GM12878 (cell line): Measurements from ENCODE around the gene AMBP. TPM values are rescaled to one million over a fixed set of nuclear protein-coding genes. Genes with fewer than 3 reads are reported as not detected.

ENCODE experiments used
- ATAC-seq: fragments of 200-7000 bp; cut with Tn5 transposase; 3 replicates; pipeline ENCODE4 v1.9.1; 2020; ENCODE audit warnings: mild to moderate bottlenecking, moderate library complexity
- BruUV-seq: library from RNA; stranded (reverse); fragments of 400-500 nt; replicated peaks from 2 replicates; lab custom pipeline; 2021; lab: Mats Ljungman, UMichigan
- CTCF ChIA-PET: fragments of 300-600 bp; sonication (Branson Sonifier 250); formaldehyde crosslinking; extraction: SDS; loops from one replicate; lab custom pipeline; 2021; ENCODE audit warnings: inconsistent platforms; lab: Yijun Ruan, JAX
- POLR2A ChIA-PET: fragments of 350-600 bp; formaldehyde crosslinking; extraction: SDS; loops from one replicate; lab custom pipeline; 2021; ENCODE audit warnings: inconsistent platforms; lab: Charles Lee
- RAD21 ChIA-PET: fragments of 300-600 bp; sonication (Branson Sonifier 250); formaldehyde crosslinking; loops from one replicate; lab custom pipeline; 2023; ENCODE audit warnings: antibody characterized with exemption; ENCODE audit not compliant: unreplicated experiment; lab: Charles Lee
- SMC1A ChIA-PET: fragments of 300-600 bp; sonication (Branson Sonifier 250); formaldehyde crosslinking; loops from one replicate; lab custom pipeline; 2023; ENCODE audit not compliant: unreplicated experiment, uncharacterized antibody; lab: Charles Lee
- DNase-seq: peaks from one replicate; pipeline ENCODE4 v3.0.0-alpha.2; 2011; ENCODE audit warnings: low read depth, low spot score
- FAIRE-seq: peaks from 3 replicates; lab custom pipeline; 2011; peaks lifted over from hg19 to GRCh38; lab: Jason Lieb, UNC
- H2AFZ ChIP-seq: 2 replicates; pipeline ENCODE4 v1.6.0; 2011; ENCODE audit warnings: low read depth, low read length, control low read depth; ENCODE audit not compliant: control insufficient read depth
- H3K27ac ChIP-seq: 2 replicates; pipeline ENCODE4 v1.5.1; 2011; ENCODE audit warnings: control low read depth; ENCODE audit not compliant: control insufficient read depth, insufficient read depth
- H3K27me3 ChIP-seq, 2 experiments: replicated peaks in 1 of 2; 2 replicates each; pipeline versions ENCODE4 v1.6.0 to v1.6.1; 2011; ENCODE audit warnings: low read length in 1 of 2; ENCODE audit not compliant: control insufficient read depth in 2 of 2, insufficient read depth in 2 of 2
- H3K36me3 ChIP-seq, 2 experiments: 2 replicates each; pipeline ENCODE4 v1.5.1; 2011; ENCODE audit warnings: low read length in 1 of 2; ENCODE audit not compliant: control insufficient read depth in 2 of 2, insufficient read depth in 2 of 2
- H3K4me1 ChIP-seq: 2 replicates; pipeline ENCODE4 v1.6.1; 2011; ENCODE audit warnings: mild to moderate bottlenecking, low read length, moderate library complexity, mixed read lengths; ENCODE audit not compliant: control insufficient read depth, insufficient read depth
- H3K4me2 ChIP-seq: 2 replicates; pipeline ENCODE4 v1.6.0; 2011; ENCODE audit warnings: control low read depth; ENCODE audit not compliant: control insufficient read depth, insufficient read depth
- H3K4me3 ChIP-seq: fragments of 200-600 bp; sonication (generic); 2 replicates; pipeline ENCODE4 v1.5.1; 2016
- H3K79me2 ChIP-seq: 2 replicates; pipeline ENCODE4 v1.6.0; 2011; ENCODE audit warnings: low read length; ENCODE audit not compliant: control insufficient read depth, insufficient read depth
- H3K9ac ChIP-seq: 2 replicates; pipeline ENCODE4 v1.8.0; 2011; ENCODE audit warnings: low read length, control low read depth, mixed read lengths; ENCODE audit not compliant: control insufficient read depth, insufficient read depth
- H3K9me3 ChIP-seq: replicated peaks from 3 replicates; pipeline ENCODE4 v1.5.1; 2011; ENCODE audit warnings: mild to moderate bottlenecking, low read length; ENCODE audit not compliant: control insufficient read depth, insufficient read depth
- H4K20me1 ChIP-seq: 2 replicates; pipeline ENCODE4 v1.6.0; 2011; ENCODE audit not compliant: control insufficient read depth, insufficient read depth
- HDAC6 ChIP-seq: fragments of 200-600 bp; sonication (generic); IDR thresholded peaks from one replicate; pipeline ENCODE4 v1.8.0; 2017; ENCODE audit warnings: antibody characterized with exemption; ENCODE audit not compliant: unreplicated experiment
- POLR2AphosphoS2 ChIP-seq: IDR thresholded peaks from 2 replicates; pipeline ENCODE4 v1.6.1; 2011; ENCODE audit warnings: low read depth, mild to moderate bottlenecking, low read length, improper control_type of control experiment, moderate library complexity
- POLR2AphosphoS5 ChIP-seq: IDR thresholded peaks from 2 replicates; pipeline ENCODE4 v1.6.1; 2011; ENCODE audit warnings: mild to moderate bottlenecking, low read length, inconsistent platforms
- STAT1 ChIP-seq: fragments of 450-650 bp; conservative IDR thresholded peaks from 2 replicates; pipeline ENCODE4 v1.6.1; 2014; ENCODE audit warnings: antibody characterized with exemption, mild to moderate bottlenecking
- WGBS: methylation state at CpG from one replicate; pipeline ENCODE4 v1.1.6; 2016; ENCODE audit warnings: low lambda C conversion rate; ENCODE audit not compliant: insufficient replicate concordance, insufficient coverage; ENCODE audit errors: missing lambda C conversion rate; 5-methylcytosine and 5-hydroxymethylcytosine counted together
- in situ Hi-C: fragments of 300-500 bp; cut with MboI; formaldehyde crosslinking; loops from 9 replicates; pipeline ENCODE4 v1.14.3; 2018; ENCODE audit warnings: mixed read lengths
- intact Hi-C: fragments of 100-400 bp; cut with micrococcal nuclease; formaldehyde crosslinking; loops from one replicate; pipeline ENCODE4 v1.14.2; 2022; ENCODE audit not compliant: unreplicated experiment
- polyA plus RNA-seq, 11 experiments: library from polyadenylated mRNA; depleted of rRNA in 4 of 11; unstranded in 6 of 11; stranded (reverse) in 5 of 11; fragments of >200 nt; fragmentation: Nextera tagmentation in 4 of 11; fragmentation: Illumina TruSeq in 1 of 11; extraction: Ambion mirVana in 4 of 11; extraction: Trizol in 1 of 11; gene quantifications; 1 replicate in 1 of 11; 2 replicates in 10 of 11; pipeline versions ENCODE4 v1.2.1 to v1.2.3, GENCODE V29; 2011 to 2016; ENCODE audit warnings: inconsistent platforms in 2 of 11, missing spikeins in 2 of 11, low read depth in 1 of 11
- total RNA-seq, 4 experiments: library from RNA; depleted of rRNA in 3 of 4; stranded (reverse); fragments of >200 nt in 3 of 4; fragmentation: Illumina TruSeq in 1 of 4; extraction: Trizol in 1 of 4; gene quantifications; 2 replicates each; pipeline versions ENCODE4 v1.2.1 to v1.2.3, GENCODE V29; 2013 to 2021
- TF ChIP-seq, protein P1 (sequence below): fragments of 450-650 bp; IDR thresholded peaks from 2 replicates; pipeline ENCODE4 v1.6.1; 2017; ENCODE audit warnings: low read depth, mild to moderate bottlenecking, moderate library complexity
- TF ChIP-seq, protein P2 (sequence below): fragments of 450-650 bp; IDR thresholded peaks from 2 replicates; pipeline ENCODE4 v1.6.1; 2016; ENCODE audit warnings: mild to moderate bottlenecking
- TF ChIP-seq, protein P3 (sequence below): fragments of 450-650 bp; IDR thresholded peaks from 2 replicates; pipeline ENCODE4 v1.6.1; 2017; ENCODE audit warnings: antibody characterized with exemption, mild to moderate bottlenecking, moderate library complexity
- TF ChIP-seq, protein P4 (sequence below): fragments of 450-650 bp; IDR thresholded peaks from 2 replicates; pipeline ENCODE4 v1.6.1; 2016; ENCODE audit warnings: mild to moderate bottlenecking
- TF ChIP-seq, protein P5 (sequence below): fragments of 450-650 bp; IDR thresholded peaks from 2 replicates; pipeline ENCODE4 v1.6.1; 2018; ENCODE audit warnings: mild to moderate bottlenecking, low read depth, moderate library complexity; ENCODE audit not compliant: partially characterized antibody

AMBP gene
- total and polyA plus RNA-seq, 10 of the 15 experiments (the other 5 are each of a cell fraction or from before 2014, with no cell fraction given): 0.11 to 2.3 (median 0.18) TPM; not detected in 7

DNA sequence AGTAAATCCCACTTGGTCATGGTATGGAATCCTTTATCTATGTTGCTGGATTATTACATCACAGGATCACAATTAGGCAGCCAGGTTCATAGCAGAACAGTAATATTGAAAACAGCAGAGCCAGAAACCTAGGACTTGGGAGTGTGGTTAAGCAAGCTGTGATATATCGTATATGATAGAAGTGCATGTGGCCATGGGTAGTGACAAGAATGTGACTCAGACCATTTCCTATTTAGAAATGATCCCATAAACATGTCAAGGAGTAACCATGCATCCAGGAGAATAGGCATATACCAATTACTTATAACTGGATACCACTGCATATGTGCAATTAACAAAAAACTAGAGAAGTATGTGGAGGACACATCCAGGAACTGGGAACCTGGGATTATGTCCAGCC, 31.2 kb downstream of the AMBP start (continued):
- TF ChIP-seq, protein P1, sequence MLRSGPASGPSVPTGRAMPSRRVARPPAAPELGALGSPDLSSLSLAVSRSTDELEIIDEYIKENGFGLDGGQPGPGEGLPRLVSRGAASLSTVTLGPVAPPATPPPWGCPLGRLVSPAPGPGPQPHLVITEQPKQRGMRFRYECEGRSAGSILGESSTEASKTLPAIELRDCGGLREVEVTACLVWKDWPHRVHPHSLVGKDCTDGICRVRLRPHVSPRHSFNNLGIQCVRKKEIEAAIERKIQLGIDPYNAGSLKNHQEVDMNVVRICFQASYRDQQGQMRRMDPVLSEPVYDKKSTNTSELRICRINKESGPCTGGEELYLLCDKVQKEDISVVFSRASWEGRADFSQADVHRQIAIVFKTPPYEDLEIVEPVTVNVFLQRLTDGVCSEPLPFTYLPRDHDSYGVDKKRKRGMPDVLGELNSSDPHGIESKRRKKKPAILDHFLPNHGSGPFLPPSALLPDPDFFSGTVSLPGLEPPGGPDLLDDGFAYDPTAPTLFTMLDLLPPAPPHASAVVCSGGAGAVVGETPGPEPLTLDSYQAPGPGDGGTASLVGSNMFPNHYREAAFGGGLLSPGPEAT: no peak

DNA sequence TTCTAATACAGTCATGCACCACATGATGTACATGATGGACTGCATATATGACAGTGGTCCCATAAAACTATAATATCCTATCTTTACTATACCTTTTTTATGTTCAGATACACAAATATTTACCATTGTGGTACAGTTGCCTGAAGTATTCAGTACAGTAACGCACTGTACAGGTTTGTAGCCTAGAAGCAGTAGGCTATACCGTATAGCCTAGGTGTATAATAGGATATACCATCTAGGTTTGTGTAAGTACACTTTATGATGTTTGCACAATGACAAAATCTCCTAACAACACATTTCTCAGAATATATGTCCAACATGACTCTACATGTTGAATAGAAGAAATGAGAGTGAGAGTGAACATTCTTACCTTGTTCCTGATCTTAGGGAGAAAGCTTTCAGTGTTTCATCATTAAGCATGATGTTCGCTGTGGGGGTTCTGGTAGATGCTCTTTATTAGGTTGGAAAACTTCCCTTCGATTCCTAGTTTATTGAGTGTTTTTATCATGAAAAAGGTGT, 31.8 kb downstream of the AMBP start:
- H3K9ac ChIP-seq: no peak overlapping the region
- WGBS: 34% methylated on average over 4 of the region's 4 CpGs
- no peaks in the 10 kb centered on the region for H3K36me3 ChIP-seq
- no peak overlapping the region for H2AFZ ChIP-seq
- ChIA-PET RAD21 (no interaction called here), SMC1A (interaction anchor here (0.8 kb wide), 1 partner anchor 894 kb away, joined by 3 read pairs; no protein-coding TSS in a partner anchor), CTCF (interaction anchor here (1.3 kb wide), 1 partner anchor 12 kb away, joined by 3 read pairs; no protein-coding TSS in a partner anchor), POLR2A (no interaction called here)
- intact Hi-C loops: no loop called here
- H3K9me3 ChIP-seq: no peaks in the 10 kb centered on the region
- no peak overlapping the region for H3K4me2 ChIP-seq
- peaks cover 0 to 4% of the 10 kb centered on the region in 2 experiments; a peak in 1 of 4 replicates for H3K27me3 ChIP-seq
- no peaks in the 10 kb centered on the region for H4K20me1 ChIP-seq
- H3K79me2 ChIP-seq: no peaks in the 10 kb centered on the region
- H3K4me1 ChIP-seq: no peaks in the 10 kb centered on the region
- no peak for FAIRE-seq
- ATAC-seq: no peak
- BruUV-seq: no TSS peak
- H3K4me3 ChIP-seq: no peak overlapping the region
- in situ Hi-C loops: loop anchor here (25.0 kb wide), 1 partner anchor 584 kb away; the partner anchor contains the start of gene RGS3
- H3K27ac ChIP-seq: no peak overlapping the region
- TF ChIP-seq, protein P2, sequence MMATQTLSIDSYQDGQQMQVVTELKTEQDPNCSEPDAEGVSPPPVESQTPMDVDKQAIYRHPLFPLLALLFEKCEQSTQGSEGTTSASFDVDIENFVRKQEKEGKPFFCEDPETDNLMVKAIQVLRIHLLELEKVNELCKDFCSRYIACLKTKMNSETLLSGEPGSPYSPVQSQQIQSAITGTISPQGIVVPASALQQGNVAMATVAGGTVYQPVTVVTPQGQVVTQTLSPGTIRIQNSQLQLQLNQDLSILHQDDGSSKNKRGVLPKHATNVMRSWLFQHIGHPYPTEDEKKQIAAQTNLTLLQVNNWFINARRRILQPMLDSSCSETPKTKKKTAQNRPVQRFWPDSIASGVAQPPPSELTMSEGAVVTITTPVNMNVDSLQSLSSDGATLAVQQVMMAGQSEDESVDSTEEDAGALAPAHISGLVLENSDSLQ: no peak
- TF ChIP-seq POLR2AphosphoS2: no peak
- TF ChIP-seq STAT1: no peak
- TF ChIP-seq, protein P3, sequence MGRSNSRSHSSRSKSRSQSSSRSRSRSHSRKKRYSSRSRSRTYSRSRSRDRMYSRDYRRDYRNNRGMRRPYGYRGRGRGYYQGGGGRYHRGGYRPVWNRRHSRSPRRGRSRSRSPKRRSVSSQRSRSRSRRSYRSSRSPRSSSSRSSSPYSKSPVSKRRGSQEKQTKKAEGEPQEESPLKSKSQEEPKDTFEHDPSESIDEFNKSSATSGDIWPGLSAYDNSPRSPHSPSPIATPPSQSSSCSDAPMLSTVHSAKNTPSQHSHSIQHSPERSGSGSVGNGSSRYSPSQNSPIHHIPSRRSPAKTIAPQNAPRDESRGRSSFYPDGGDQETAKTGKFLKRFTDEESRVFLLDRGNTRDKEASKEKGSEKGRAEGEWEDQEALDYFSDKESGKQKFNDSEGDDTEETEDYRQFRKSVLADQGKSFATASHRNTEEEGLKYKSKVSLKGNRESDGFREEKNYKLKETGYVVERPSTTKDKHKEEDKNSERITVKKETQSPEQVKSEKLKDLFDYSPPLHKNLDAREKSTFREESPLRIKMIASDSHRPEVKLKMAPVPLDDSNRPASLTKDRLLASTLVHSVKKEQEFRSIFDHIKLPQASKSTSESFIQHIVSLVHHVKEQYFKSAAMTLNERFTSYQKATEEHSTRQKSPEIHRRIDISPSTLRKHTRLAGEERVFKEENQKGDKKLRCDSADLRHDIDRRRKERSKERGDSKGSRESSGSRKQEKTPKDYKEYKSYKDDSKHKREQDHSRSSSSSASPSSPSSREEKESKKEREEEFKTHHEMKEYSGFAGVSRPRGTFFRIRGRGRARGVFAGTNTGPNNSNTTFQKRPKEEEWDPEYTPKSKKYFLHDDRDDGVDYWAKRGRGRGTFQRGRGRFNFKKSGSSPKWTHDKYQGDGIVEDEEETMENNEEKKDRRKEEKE: no peak
- TF ChIP-seq POLR2AphosphoS5: no peak
- TF ChIP-seq, protein P4, sequence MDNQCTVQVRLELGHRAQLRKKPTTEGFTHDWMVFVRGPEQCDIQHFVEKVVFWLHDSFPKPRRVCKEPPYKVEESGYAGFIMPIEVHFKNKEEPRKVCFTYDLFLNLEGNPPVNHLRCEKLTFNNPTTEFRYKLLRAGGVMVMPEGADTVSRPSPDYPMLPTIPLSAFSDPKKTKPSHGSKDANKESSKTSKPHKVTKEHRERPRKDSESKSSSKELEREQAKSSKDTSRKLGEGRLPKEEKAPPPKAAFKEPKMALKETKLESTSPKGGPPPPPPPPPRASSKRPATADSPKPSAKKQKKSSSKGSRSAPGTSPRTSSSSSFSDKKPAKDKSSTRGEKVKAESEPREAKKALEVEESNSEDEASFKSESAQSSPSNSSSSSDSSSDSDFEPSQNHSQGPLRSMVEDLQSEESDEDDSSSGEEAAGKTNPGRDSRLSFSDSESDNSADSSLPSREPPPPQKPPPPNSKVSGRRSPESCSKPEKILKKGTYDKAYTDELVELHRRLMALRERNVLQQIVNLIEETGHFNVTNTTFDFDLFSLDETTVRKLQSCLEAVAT: no peak
- no peak for TF ChIP-seq HDAC6
- TF ChIP-seq, protein P5, sequence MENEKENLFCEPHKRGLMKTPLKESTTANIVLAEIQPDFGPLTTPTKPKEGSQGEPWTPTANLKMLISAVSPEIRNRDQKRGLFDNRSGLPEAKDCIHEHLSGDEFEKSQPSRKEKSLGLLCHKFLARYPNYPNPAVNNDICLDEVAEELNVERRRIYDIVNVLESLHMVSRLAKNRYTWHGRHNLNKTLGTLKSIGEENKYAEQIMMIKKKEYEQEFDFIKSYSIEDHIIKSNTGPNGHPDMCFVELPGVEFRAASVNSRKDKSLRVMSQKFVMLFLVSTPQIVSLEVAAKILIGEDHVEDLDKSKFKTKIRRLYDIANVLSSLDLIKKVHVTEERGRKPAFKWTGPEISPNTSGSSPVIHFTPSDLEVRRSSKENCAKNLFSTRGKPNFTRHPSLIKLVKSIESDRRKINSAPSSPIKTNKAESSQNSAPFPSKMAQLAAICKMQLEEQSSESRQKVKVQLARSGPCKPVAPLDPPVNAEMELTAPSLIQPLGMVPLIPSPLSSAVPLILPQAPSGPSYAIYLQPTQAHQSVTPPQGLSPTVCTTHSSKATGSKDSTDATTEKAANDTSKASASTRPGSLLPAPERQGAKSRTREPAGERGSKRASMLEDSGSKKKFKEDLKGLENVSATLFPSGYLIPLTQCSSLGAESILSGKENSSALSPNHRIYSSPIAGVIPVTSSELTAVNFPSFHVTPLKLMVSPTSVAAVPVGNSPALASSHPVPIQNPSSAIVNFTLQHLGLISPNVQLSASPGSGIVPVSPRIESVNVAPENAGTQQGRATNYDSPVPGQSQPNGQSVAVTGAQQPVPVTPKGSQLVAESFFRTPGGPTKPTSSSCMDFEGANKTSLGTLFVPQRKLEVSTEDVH: no peak
- DNase-seq: no peak
